HG03280 (cell line): ENCODE measurements around the gene DPM2.

ENCODE experiments used
- ATAC-seq: cut with Tn5 transposase; IDR thresholded peaks from one replicate; pipeline ENCODE4 v1.9.1; 2021; ENCODE audit warnings: mild to moderate bottlenecking, moderate library complexity; ENCODE audit not compliant: unreplicated experiment

The DPM2 gene

GRCh38 chr9:127938298-127938690 is 640 bp upstream of the DPM2 start:
- no peak for ATAC-seq

DNA sequence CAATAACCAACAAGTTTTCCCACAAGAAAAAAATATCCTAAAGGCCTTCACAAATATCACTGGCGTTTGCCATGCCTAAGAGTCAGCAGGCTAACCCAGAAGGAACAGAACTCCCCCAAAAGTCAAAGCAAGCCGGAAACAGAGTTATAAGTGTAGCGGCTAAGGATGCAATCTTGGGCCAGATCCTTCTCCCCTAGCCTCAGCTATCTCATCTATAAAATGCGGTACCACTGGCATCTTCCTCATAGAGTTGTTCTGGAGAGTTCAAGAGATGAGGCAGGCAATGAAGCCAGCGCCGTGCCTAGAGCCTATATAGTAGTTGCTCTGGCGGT is 632 bp downstream of the DPM2 start:
- no peak for ATAC-seq

GRCh38 chr9:127936347-127936852 is 1.3 kb downstream of the DPM2 start:
- no peak for ATAC-seq

- no peak for ATAC-seq
Observed at GRCh38 chr9:127935765-127936221, 1.9 kb downstream of the DPM2 start.

DNA sequence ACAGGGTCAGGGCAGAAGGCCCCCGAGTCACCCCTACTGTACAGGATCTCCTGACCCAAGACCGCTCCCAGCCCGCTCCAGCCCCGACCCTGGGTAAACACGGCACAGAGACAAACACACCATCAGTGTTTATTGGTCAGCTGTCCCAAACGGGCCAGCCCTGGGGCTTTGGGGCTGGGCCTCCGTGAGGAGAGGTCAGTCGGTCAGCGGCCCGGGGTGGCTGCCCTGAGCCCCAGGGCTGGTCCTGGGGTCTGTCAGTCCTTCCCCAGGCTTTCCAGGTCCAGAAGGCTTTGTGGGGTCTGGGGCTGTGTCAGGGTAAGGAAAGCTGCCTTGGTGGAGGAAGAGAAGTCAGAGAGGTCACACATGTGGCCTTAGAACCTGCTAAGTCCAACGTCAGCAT is 2.7 kb downstream of the DPM2 start:
- no peak for ATAC-seq

- ATAC-seq = no peak
Observed at GRCh38 chr9:127934248-127934647, 3.4 kb downstream of the DPM2 start.

DNA sequence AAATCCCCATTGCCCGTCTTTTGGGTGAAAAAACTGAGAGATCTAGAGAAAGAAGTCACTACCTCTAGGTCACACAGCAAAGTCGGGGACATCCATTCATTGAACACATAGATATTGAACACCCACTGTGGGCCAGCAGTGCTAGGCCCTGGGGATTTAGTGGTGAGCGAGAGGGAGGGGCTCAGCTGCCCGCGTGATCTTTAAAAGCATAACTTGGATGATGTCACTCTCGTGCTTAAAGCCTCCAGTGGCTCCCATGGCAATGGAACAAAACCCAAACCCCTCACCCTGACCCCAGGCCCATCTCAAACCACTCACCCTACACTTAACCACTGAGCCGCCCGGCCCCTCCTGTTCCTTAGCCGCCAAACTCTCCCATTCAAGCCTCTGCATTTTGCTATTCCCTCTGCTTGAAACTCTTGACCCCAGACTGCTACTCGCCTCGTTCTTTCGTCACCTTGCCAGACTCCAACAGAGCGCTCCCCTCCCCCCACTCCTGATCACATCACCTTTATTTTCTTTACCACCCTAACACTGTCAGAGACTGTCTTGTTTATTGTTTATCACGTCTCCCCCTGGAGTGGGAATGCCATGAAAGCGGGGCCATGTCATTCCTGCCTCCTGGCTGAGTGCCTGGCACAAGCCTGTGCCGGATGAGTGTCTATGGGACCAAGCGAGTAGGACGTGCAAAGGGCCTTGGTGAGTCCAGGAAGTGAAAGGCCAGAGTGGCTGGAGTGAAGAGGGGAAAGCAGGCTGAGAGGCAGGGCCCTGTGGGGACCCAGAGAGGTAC is 6.4 kb downstream of the DPM2 start:
- peak; percentile 26 for ATAC-seq

GRCh38 chr9:127930231-127931091 is 7.2 kb downstream of the DPM2 start, which contains the start of gene PIP5KL1:
TSS of gene PIP5KL1 (minus strand) at chr9:127930777. CDS start at chr9:127930752, 25 bp downstream.
- peak; percentile 79 for ATAC-seq

DNA sequence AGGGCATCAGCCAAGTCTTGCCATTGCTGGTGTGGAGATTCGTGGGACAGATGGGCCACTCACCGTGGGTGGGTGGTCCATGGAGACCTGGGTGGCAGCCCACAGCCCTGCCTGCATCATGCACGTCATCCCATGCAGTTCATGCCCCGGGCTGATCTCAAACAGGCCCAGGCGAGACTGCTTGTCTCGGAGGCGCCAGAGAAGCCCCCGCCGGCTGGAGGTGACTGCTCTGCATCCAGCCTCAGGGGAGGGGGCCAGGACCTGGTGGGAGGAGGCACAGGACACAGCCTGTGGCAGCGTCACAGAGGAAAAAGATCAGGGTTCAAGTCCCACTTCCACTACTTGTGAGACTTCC is 8.1 kb downstream of the DPM2 start:
- no peak for ATAC-seq

- no peak for ATAC-seq
Observed at GRCh38 chr9:127928676-127929624, 8.7 kb downstream of the DPM2 start.

GRCh38 chr9:127927988-127928675 is 9.5 kb downstream of the DPM2 start:
- no peak for ATAC-seq

DNA sequence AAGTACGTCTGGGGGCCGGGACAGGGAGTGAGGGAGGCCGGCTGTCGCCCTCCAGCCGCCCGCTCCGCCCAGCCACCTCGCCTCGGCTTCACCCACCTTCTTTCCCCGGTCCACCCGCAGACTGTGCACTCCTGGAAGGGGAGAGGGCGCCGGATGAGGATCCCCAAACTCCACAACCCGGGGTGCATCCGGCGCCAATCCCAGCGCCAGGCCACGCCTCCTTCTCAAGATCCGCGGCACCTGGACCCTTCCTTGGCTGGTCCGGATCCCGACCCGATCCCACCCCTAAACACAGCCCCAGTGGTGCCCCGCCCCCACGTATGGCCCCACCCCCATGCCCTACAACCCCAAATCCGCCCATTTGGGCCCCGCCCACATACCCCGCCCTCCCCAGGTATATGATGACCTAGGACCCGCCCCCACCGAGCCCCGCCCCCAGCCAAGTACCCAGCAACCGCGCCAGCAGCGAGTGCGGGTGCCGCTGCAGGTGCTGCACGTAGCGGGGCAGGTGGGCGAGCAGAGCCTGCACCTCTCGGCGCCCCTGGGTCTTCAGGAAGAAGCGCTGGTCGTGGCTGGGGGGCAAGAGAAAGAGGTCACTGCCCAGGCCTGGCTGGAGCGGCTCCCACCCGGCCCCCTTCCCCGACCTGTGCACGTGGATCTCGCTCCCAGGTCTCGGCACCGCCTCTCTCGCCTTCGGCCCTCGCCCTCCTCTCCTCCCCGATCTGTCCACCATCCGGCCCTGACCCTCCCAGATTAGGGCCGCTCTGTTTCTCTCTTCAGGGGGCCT is 10.3 kb downstream of the DPM2 start:
- no peak for ATAC-seq

DNA sequence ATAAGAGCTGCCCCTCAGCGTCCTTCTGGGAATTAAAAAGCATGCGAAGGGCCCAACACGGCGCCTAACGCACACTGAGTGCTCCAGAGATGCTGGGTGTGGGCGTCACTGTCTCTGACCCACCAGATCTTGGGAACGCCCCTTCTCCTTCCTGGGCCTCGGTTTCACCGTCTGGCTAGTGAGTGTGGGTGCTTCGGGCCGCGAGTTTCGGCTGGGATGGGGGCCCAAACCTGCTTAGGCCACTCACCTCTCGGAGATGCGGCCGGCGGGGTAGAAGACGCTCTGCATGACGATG is 10.8 kb downstream of the DPM2 start:
- ATAC-seq = no peak

DNA sequence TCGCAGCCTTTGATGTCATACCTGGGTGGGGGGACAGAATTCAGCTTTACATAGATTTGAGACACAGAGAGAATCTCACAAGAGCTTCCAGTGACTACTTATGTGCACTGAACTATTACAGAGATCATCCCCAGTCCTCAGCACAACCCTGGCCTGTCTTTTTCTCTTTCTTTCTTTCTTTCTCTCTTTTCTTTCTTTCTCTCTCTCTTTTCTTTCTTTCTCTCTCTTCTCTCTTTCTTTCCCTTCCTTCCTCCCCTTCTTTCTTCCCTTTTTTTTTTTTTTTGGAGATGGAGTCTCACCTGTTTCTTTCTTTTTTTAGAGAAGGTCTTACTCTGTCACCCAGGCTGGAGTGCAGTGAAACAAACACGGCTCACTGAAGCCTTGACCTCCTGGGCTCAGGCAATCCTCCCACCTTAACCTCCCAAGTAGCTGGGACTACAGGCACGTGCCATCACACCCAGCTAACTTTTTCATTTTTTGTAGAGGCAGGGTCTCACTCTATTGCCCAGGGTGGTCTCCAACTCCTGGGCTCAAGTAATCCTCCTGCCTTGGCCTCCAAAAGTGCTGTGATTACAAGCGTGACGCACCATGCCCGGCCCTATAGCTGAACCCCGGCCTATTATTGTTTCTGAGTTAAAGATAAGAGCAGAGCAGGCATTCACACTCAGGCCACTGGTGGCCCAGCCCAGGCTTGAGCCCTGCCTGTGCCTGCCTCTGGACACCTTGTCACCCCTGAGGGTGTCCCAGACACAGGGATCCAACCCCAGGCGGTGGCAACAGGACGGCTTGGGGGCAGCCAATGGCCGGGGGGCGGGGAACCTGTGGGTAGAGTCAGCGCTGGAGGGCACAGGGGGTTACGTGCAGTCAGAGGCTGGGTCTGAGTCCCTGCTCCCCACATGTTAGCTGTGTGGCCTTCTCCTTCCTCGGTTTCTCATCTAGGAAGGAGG is 11.4 kb downstream of the DPM2 start:
- ATAC-seq = no peak

- no peak for ATAC-seq
Observed at GRCh38 chr9:127924736-127925444, 12.8 kb downstream of the DPM2 start.

- ATAC-seq = no peak
Observed at GRCh38 chr9:127923771-127924170, 13.9 kb downstream of the DPM2 start.

GRCh38 chr9:127923046-127923445 is 14.6 kb downstream of the DPM2 start:
- no peak for ATAC-seq

- ATAC-seq = no peak
Observed at GRCh38 chr9:127921557-127922120, 16.0 kb downstream of the DPM2 start.
